Stimulated activated CD8-positive, alpha-beta memory T cell treated with anti-CD3 and anti-CD28 coated beads, Interleukin-15, amount 100 ng/mL, for 1 hour (primary cell): ENCODE results near the gene CSF3R.
"Not testable (repeated sequence)": the region's sequence is repeated elsewhere in the genome, so short reads cannot be mapped to it uniquely, and the experiment has no call there.

Experiments used
- DNase-seq: peaks from one replicate; pipeline ENCODE4 v3.0.0-alpha.2; 2020; ENCODE audit warnings: low read depth

CSF3R gene

DNA sequence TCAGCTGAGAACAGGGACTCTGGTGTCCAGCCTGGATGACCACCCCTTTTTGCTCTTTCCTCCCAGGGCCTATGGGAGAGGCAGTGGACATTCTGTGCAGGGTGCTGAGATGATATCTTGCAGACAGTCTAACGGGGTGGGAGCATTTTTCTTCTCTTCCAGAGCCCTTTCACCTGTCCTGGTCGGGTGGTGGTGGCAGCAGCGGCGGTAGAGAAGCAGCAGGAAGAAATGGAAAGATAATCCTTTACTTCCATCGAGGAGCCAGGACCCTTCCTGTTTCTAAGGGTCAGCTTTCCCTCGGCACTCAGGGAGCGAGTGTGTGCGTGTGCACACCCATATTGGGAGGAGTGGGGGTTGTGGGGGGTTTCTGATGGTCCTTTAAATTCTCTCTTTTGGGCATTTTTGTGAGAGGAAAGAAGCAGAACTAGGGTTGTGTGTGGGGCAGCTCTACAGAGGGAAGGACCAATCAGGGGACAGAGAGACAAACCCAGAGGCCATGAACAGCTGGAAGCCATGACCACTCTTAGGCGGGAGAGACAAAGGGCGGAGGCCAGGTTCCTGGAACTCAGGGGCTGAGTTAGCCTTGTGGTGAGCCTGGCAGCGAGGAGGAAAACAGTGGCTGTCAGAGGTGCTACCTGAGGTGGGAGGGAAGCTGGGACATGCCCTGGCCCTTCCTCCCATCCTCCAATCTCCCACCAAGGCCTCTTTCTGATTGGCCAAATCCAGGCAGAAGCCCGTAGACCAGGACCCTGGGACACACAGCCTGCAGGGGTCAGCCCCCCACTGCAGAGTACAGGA, 31.2 kb upstream of the CSF3R start:
- no peak for DNase-seq

GRCh38 chr1:36512842-36513241, 30.1 kb upstream of the CSF3R start:
- DNase-seq = no peak

DNA sequence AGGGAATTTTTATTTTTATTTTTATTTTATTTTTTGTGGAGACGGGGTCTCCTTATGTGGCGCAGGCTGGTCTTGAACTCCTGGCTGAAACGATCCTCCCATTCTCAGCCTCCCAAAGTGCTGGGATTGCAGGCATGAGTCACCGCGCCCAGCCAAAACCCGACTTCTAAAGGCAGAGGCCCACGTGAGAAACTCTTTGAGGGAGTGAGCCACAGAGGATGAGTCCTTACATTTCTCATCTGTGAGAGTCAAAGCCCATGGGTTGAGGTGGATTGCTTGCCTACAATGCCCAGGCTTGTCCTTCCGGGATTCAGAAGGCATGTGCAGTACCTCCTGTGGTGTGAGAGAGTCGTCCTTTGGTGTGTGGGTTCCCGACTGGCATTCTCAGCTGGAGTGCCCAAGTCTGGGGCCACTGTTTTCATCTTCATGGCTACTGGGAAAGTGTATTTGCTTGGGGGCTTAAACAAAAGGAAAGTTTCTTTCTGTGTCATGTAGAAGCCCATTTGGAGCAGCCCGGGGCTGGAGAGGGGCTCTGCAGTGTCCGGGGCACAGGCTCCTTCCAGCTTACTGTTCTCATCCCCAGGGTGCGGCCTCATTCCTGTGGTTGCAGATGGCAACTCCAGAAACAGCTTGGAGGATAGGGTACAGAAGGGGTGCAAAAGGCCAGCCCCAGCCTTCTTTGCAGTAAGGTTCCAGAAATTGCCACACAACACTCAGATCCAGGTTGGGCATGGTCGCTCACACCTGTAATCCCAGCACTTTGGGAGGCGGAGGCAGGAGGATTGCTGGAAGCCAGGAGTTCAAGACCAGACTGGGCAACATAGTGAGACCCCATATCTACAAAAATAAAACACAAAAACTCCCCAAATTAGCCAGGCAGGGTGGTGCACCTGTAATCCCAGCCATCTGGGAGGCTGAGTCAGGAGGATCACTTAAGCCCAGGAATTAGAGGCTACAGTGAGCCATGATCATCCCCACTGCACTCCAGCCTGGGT, 29.4 kb upstream of the CSF3R start:
- no peak for DNase-seq

DNA sequence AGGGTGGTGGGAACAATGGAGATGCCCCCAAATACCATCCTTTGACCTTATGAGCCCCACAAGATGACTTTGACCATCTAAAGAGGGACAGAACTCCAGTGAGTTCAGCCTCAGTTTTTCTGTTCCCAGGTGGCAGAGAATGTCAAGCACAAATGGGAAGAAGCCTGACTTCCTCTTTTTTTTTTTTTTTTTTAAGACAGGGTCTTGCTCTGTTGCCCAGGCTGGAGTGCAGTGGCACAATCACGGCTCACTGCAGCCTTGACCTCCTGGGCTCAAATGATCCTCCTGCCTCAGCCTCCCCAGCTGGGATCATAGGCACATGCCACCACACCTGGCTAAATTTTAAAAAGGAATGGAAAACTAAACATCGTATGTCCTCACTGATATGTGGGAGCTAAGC, 28.5 kb upstream of the CSF3R start:
- not testable (repeated sequence) for DNase-seq

DNA sequence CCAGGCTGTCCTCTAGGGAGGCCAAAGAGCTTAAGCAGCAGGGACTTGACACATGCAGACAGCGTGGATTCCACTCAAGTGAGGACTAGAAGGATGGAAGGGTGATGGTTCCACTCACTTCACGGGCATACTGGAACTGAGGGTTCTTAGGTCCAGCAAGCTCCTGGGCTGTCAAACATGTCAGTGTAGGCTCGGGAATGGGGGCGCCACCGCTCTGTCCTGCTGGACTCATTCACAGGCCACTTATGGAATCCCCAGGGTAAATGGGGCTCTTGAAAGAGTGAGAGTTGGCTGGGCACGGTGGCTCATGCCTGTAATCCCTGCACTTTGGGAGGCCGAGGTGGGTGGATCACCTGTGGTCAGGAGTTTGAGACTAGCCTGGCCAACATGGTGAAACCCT, 27.7 kb upstream of the CSF3R start:
- DNase-seq = no peak

GRCh38 chr1:36508257-36508656, 25.5 kb upstream of the CSF3R start:
- DNase-seq = no peak

- no peak for DNase-seq
Measured at GRCh38 chr1:36506276-36506920, 23.7 kb upstream of the CSF3R start.

- no peak for DNase-seq
Measured at GRCh38 chr1:36503733-36504132, 21.0 kb upstream of the CSF3R start.

GRCh38 chr1:36503159-36503558, 20.4 kb upstream of the CSF3R start:
- no peak for DNase-seq

DNA sequence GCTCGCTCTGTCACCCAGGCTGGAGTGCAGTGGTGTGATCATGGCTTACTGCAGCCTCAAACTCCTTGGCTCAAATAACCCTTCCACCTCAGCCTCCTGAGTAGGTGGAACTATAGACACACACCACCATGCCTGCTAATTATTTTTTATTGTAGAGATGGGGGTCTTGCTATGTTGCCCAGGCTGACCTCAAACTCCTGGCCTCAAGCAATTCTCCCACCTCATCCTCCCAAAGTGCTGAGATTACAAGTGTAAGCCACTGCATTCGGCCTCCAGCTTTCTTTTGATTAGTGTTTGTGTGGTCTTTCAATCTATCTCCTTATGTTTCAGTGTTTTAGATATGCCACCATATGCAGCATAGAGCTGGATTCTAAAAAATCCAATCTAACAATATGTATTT, 19.9 kb upstream of the CSF3R start:
- DNase-seq = no peak

- not testable (repeated sequence) for DNase-seq
Measured at GRCh38 chr1:36501911-36502310, 19.2 kb upstream of the CSF3R start.

DNA sequence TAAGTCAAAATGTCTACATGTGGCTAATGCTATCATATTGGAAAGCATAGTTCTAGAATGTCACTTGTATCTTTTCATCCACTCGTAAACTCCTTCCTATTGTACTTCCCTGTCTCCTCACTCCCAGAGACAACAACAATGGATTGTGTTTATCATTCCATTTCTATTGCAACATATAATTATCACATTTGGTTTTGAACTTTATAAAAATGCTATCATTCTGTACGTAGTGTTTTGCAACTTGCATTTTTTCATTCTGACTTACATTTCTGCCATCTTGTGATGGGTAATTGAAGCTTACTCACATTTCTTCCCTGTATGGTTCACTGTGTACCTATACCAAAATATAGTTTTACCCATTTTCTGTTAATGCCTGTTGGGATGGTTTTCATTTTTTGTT, 14.5 kb upstream of the CSF3R start:
- no peak for DNase-seq

- no peak for DNase-seq
Measured at GRCh38 chr1:36494971-36495370, 12.3 kb upstream of the CSF3R start.

- no peak for DNase-seq
Measured at GRCh38 chr1:36493524-36493923, 10.8 kb upstream of the CSF3R start.

DNA sequence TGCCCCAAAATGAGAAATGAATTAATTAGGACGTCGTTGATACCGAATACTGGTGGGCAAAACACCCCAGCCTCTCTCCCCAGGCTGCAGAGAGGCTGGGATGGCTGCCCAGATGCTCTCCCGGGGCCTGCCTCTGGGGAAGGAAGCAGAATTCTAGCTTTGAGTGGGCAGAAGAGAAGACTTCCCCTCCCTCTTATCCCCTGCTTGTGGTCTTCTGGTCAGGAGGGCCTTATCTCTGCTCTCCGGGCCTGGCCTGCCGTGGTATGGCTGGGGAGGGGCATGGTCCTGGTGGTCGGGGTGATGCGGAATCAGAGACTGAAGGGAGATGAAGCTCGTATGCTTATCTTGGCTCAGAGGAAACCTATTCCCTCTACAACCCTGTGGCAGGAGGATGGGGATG, 9.8 kb upstream of the CSF3R start:
- no peak for DNase-seq

DNA sequence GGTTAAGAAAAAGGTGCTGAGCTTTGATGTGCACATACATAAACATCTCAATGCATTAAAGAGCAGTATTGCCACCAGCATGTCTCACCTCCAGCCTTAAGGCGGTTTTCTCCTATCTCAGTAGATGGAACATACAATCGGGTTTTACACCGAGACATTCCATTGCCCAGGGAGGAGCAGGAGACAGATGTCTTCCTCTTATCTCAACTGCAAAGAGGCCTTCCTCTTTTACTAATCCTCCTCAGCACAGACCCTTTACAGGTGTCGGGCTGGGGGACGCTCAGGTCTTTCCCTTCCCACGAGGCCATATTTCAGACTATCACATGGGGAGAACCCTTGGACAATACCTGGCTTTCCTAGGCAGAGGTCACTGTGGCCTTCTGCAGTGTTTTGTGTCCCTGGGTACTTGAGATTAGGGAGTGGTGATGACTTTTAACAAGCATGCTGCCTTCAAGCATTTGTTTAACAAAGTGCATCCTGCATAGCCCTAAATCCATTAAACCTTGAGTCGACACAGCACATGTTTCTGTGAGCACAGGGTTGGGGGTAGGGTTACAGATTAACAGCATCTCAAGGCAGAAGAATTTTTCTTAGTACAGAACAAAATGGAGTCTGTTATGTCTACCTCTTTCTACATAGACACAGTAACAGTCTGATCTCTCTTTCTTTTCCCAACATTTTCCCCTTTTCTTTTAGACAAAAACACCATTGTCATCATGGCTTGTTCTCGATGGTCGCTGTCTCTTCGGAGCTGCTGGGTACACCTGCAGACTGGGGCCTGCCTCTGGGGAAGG, 6.7 kb upstream of the CSF3R start:
- not testable (repeated sequence) for DNase-seq

DNA sequence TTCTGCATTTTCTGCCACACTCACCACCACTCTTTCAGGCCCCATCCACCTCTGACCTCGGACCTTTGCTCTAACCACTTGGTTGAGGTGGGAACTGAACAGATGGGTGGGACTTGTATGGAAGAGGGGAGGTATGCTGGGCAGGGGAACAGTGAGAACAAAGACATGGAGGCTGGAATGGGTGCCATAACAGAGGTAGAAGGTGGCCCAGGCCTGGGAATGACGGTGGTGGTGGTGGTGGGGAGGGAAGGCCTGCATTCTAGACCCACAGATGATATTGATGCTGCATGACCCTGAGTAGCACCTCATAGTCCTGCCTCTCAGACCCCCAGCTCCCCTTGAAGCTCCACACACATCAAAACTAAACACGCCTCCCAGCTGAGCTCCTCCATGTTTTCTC, 5.2 kb upstream of the CSF3R start:
- no peak for DNase-seq

DNA sequence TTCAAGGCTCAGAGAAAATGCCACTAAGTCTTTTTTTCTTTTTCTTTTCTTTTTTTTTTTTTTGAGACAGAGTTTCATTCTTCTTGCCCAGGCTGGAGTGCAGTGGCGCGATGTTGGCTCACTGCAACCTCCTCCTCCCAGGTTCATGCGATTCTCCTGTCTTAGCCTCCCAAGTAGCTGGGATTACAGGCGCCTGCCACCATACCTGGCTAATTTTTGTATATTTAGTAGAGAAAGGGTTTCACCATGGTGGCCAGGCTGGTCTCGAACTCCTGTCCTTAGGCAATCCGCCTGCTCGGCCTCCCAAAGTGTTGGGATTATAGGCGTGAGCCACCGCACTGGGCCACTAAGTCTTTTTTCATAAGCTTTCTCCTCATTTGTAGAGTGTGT, 4.6 kb upstream of the CSF3R start:
- DNase-seq = not testable (repeated sequence)

DNA sequence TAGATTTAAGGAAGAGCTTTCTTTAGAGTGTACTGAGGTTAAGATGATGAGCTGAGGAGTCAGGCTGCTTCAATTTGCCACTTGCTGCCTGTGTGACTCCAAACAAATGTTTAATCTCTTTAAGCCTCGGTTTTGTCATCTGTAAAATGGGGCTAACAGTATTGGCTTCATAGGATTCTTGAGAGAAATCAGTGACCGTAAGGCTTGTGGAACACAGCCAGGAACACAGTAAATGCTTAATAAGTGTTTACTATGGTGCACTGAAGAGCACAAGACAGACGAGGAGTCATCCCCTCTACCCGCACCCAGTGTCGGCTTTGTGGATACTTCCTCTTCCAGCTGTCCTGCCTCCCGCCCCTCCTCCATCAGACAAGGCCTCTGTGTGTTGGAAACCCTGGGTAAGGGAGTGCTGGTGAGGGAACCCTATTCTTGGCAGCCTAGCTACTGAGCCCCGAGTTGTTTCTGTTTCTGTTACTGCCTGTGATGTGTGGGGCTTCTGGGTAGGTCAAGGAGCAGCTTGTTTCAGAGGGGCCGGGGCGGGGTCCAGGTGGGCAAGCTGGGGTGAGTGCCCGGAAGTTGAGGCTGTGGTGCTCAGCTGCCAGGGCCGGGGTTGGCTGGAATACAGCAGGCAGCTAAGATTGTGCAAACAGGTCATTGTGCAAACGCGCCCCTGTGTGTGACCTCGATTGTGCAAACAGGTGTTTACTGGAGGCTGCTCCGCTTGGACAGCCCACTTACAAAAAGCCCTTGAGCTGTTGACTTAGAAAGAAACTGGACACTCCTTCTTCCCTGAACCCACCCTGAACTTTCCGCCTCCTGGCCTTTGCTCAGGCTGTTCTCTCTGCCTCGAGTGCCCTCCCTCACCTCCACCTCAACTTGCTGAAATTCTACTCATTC, 4.0 kb upstream of the CSF3R start:
- DNase-seq = no peak

GRCh38 chr1:36486093-36486438, 3.4 kb upstream of the CSF3R start:
- DNase-seq = no peak

- no peak for DNase-seq
Measured at GRCh38 chr1:36484099-36484498, 1.4 kb upstream of the CSF3R start.
